Measurements from ENCODE around the gene TANGO6.

GRCh38 chr16:69111876-69112230 is 268.5 kb downstream of the TANGO6 start:
- TF ChIP-seq CTCF (optimal IDR thresholded peaks at IDR 0.05 in 1 of 3, IDR thresholded peaks at IDR 0.05 in 1 of 3, conservative IDR thresholded peaks at IDR 0.05 in 1 of 3; ENCODE audit: extremely low read depth in 1 of 3, insufficient read depth in 2 of 3, low read length in 3 of 3): no peak
- TF ChIP-seq EZH2 (IDR thresholded peaks at IDR 0.05; ENCODE audit: low read length): no peak

Measured in keratinocyte (primary cell).